Activated CD8-positive, alpha-beta memory T cell treated with anti-CD3 and anti-CD28 coated beads, Interleukin-2, amount 10 ng/mL, durations not matched to agents 7 days and 5 days (primary cell): ENCODE measurements around the gene KMO. TPM values are rescaled to one million over a fixed set of nuclear protein-coding genes. Genes with fewer than 3 reads are reported as not detected.

Experiments
- ATAC-seq: fragments of 150-1000 bp; cut with Tn5 transposase; one replicate; pipeline ENCODE4 v1.10.0; 2021; ENCODE audit warnings: moderate library complexity
- CTCF ChIA-PET: fragments of 350-600 bp; sonication (Branson Sonifier 250); formaldehyde crosslinking; loops from one replicate; lab custom pipeline; 2021; ENCODE audit warnings: antibody characterized with exemption; lab: Charles Lee
- DNase-seq: peaks from one replicate; pipeline ENCODE4 v3.0.0-alpha.2; 2020
- H3K27ac Mint-ChIP-seq: one replicate; pipeline ENCODE4 v1.8.0; 2021; ENCODE audit warnings: mild to moderate bottlenecking, mixed read lengths
- H3K27me3 Mint-ChIP-seq: one replicate; pipeline ENCODE4 v1.8.0; 2021; ENCODE audit warnings: mixed read lengths
- H3K36me3 Mint-ChIP-seq: one replicate; pipeline ENCODE4 v1.8.0; 2021; ENCODE audit warnings: mild to moderate bottlenecking, mixed read lengths
- H3K4me1 Mint-ChIP-seq: one replicate; pipeline ENCODE4 v1.8.0; 2021; ENCODE audit warnings: mixed read lengths
- H3K4me3 Mint-ChIP-seq: one replicate; pipeline ENCODE4 v1.8.0; 2021; ENCODE audit warnings: mild to moderate bottlenecking, moderate library complexity, mixed read lengths
- H3K9me3 Mint-ChIP-seq: one replicate; pipeline ENCODE4 v1.8.0; 2022; ENCODE audit warnings: low read depth, mixed read lengths
- total RNA-seq, 2 experiments: library from RNA; stranded (reverse); gene quantifications; one replicate each; pipeline ENCODE4 v1.2.3, GENCODE V29; 2021

KMO gene
- total RNA-seq: not detected

- peaks cover 31% of the 10 kb centered on the region for H3K27me3 Mint-ChIP-seq
- CTCF ChIA-PET: interaction anchor here (0.6 to 1.6 kb wide), 8 partner anchors 9 to 466 kb away, joined by 3 to 9 read pairs (median 4); no protein-coding TSS in a partner anchor
- peak within 1 kb of the TSS; percentile 96 for H3K27ac Mint-ChIP-seq
- H3K4me1 Mint-ChIP-seq: peaks cover 10% of the 10 kb centered on the region
- no peaks in the 10 kb centered on the region for H3K36me3 Mint-ChIP-seq
- no peaks in the 10 kb centered on the region for H3K9me3 Mint-ChIP-seq
- DNase-seq (no peak), ATAC-seq (peak; percentile 47)
- H3K4me3 Mint-ChIP-seq: peak within 1 kb of the TSS; percentile 89
Measured at GRCh38 chr1:241532162-241532531, at the start of gene KMO. Gene KMO, plus strand, starts transcription at chr1:241532378. Its CDS starts 67 bp downstream, at chr1:241532445.

GRCh38 chr1:241482761-241483250 is 49.4 kb upstream of the KMO start:
- Mint-ChIP-seq H3K9me3 (no peaks in the 10 kb centered on the region), H3K4me1 (no peaks in the 10 kb centered on the region), H3K27me3 (peaks cover 2% of the 10 kb centered on the region), H3K36me3 (no peaks in the 10 kb centered on the region), H3K4me3 (no peak overlapping the region), H3K27ac (no peak overlapping the region)
- CTCF ChIA-PET: no interaction called here
- no peak for ATAC-seq
- DNase-seq: no peak

GRCh38 chr1:241485145-241485544 is 47.0 kb upstream of the KMO start:
- Mint-ChIP-seq H3K36me3 (no peaks in the 10 kb centered on the region), H3K4me3 (no peak overlapping the region), H3K27ac (no peak overlapping the region), H3K4me1 (no peaks in the 10 kb centered on the region), H3K27me3 (no peaks in the 10 kb centered on the region), H3K9me3 (no peaks in the 10 kb centered on the region)
- CTCF ChIA-PET: interaction anchor here (1.0 to 2.0 kb wide), 3 partner anchors 11 to 597 kb away, joined by 4 to 7 read pairs (median 6); no protein-coding TSS in a partner anchor
- ATAC-seq: no peak
- no peak for DNase-seq

- Mint-ChIP-seq H3K9me3 (no peaks in the 10 kb centered on the region), H3K4me3 (no peak overlapping the region), H3K27me3 (no peaks in the 10 kb centered on the region), H3K4me1 (no peaks in the 10 kb centered on the region), H3K36me3 (no peaks in the 10 kb centered on the region), H3K27ac (no peak overlapping the region)
- ATAC-seq (no peak), DNase-seq (no peak)
- CTCF ChIA-PET: interaction anchor here (0.7 to 2.0 kb wide), 4 partner anchors 12 to 1294 kb away, joined by 3 to 7 read pairs (median 5); no protein-coding TSS in a partner anchor
Measured at GRCh38 chr1:241485554-241485992, 46.6 kb upstream of the KMO start.

GRCh38 chr1:241488739-241489138 is 43.4 kb upstream of the KMO start:
- no peak overlapping the region for H3K27ac Mint-ChIP-seq
- ATAC-seq (no peak), DNase-seq (no peak)
- CTCF ChIA-PET: no interaction called here
- peaks cover 1% of the 10 kb centered on the region for H3K36me3 Mint-ChIP-seq
- H3K9me3 Mint-ChIP-seq: no peaks in the 10 kb centered on the region
- no peaks in the 10 kb centered on the region for H3K27me3 Mint-ChIP-seq
- H3K4me3 Mint-ChIP-seq: no peak overlapping the region
- H3K4me1 Mint-ChIP-seq: no peaks in the 10 kb centered on the region

GRCh38 chr1:241495741-241496140 is 36.4 kb upstream of the KMO start:
- CTCF ChIA-PET: interaction anchor here (1.3 kb wide), 1 partner anchor 13 kb away, joined by 3 read pairs; no protein-coding TSS in a partner anchor
- no peaks in the 10 kb centered on the region for H3K27me3 Mint-ChIP-seq
- no peak for ATAC-seq
- H3K4me1 Mint-ChIP-seq: no peaks in the 10 kb centered on the region
- H3K9me3 Mint-ChIP-seq: no peaks in the 10 kb centered on the region
- H3K27ac Mint-ChIP-seq: no peak overlapping the region
- no peak for DNase-seq
- H3K4me3 Mint-ChIP-seq: no peak overlapping the region
- peaks cover 31% of the 10 kb centered on the region for H3K36me3 Mint-ChIP-seq

GRCh38 chr1:241499910-241500309 is 32.3 kb upstream of the KMO start:
- ATAC-seq (no peak), DNase-seq (no peak)
- Mint-ChIP-seq H3K4me3 (no peak overlapping the region), H3K36me3 (peaks cover 43% of the 10 kb centered on the region), H3K4me1 (peaks cover 2% of the 10 kb centered on the region), H3K9me3 (no peaks in the 10 kb centered on the region), H3K27ac (no peak overlapping the region), H3K27me3 (no peaks in the 10 kb centered on the region)
- CTCF ChIA-PET: no interaction called here

- Mint-ChIP-seq H3K4me1 (peaks cover 2% of the 10 kb centered on the region), H3K9me3 (no peaks in the 10 kb centered on the region), H3K27ac (no peak overlapping the region), H3K4me3 (no peak overlapping the region), H3K36me3 (peaks cover 47% of the 10 kb centered on the region), H3K27me3 (no peaks in the 10 kb centered on the region)
- no peak for ATAC-seq
- no peak for DNase-seq
- CTCF ChIA-PET: no interaction called here
Measured at GRCh38 chr1:241503444-241503843, 28.7 kb upstream of the KMO start.

- ATAC-seq (no peak), DNase-seq (no peak)
- H3K36me3 Mint-ChIP-seq: peaks cover 47% of the 10 kb centered on the region
- no peak overlapping the region for H3K27ac Mint-ChIP-seq
- H3K4me1 Mint-ChIP-seq: peaks cover 2% of the 10 kb centered on the region
- no peaks in the 10 kb centered on the region for H3K9me3 Mint-ChIP-seq
- no peak overlapping the region for H3K4me3 Mint-ChIP-seq
- H3K27me3 Mint-ChIP-seq: no peaks in the 10 kb centered on the region
- CTCF ChIA-PET: interaction anchor here (0.7 to 1.4 kb wide), 2 partner anchors 8 to 104 kb away, joined by 3 to 4 read pairs; no protein-coding TSS in a partner anchor
Measured at GRCh38 chr1:241507189-241507863, 24.9 kb upstream of the KMO start.

- Mint-ChIP-seq H3K27ac (no peak overlapping the region), H3K4me3 (no peak overlapping the region), H3K9me3 (no peaks in the 10 kb centered on the region), H3K27me3 (no peaks in the 10 kb centered on the region), H3K36me3 (peaks cover 35% of the 10 kb centered on the region), H3K4me1 (peaks cover 17% of the 10 kb centered on the region)
- CTCF ChIA-PET: interaction anchor here (0.6 kb wide), 1 partner anchor 8 kb away, joined by 3 read pairs; no protein-coding TSS in a partner anchor
- DNase-seq: no peak
- no peak for ATAC-seq
Measured at GRCh38 chr1:241513378-241513777, 18.8 kb upstream of the KMO start.

GRCh38 chr1:241518476-241519307 is 13.5 kb upstream of the KMO start:
- Mint-ChIP-seq H3K36me3 (peaks cover 19% of the 10 kb centered on the region), H3K4me3 (no peak overlapping the region), H3K27ac (peak overlapping the region; percentile 85), H3K4me1 (peaks cover 25% of the 10 kb centered on the region), H3K9me3 (no peaks in the 10 kb centered on the region), H3K27me3 (peaks cover 20% of the 10 kb centered on the region)
- CTCF ChIA-PET: interaction anchor here (0.8 to 2.0 kb wide), 4 partner anchors 10 to 114 kb away, joined by 3 to 6 read pairs (median 4); no protein-coding TSS in a partner anchor
- ATAC-seq: no peak
- peak; percentile 46 for DNase-seq

- peak; percentile 96 for DNase-seq
- ATAC-seq: peak; percentile 99
- Mint-ChIP-seq H3K4me1 (peaks cover 23% of the 10 kb centered on the region), H3K4me3 (no peak within 1 kb of the TSS), H3K36me3 (peaks cover 15% of the 10 kb centered on the region), H3K27me3 (peaks cover 26% of the 10 kb centered on the region), H3K27ac (peak within 1 kb of the TSS; percentile 85), H3K9me3 (no peaks in the 10 kb centered on the region)
- CTCF ChIA-PET: interaction anchor here (1.1 to 2.0 kb wide), 3 partner anchors 9 to 113 kb away, joined by 3 to 6 read pairs (median 4); no protein-coding TSS in a partner anchor
Measured at GRCh38 chr1:241519308-241520079, 12.7 kb upstream of the KMO start, which contains the start of gene FH. Gene FH, minus strand, starts transcription at chr1:241519755. Its CDS starts 33 bp downstream, at chr1:241519722.
